ENCODE results near the gene TNS1.

The TNS1 gene

GRCh38 chr2:218031771-218032257 is 29.0 kb upstream of the TNS1 start:
- Histone ChIP-seq H3K27ac (no peak overlapping the region), H3K4me3 (ENCODE audit: low read depth in 1 of 2, low read length in 1 of 2) (no peak overlapping the region), H3K36me3 (no peaks in the 10 kb centered on the region), H3K27me3 (peaks cover 10% of the 10 kb centered on the region), H3K9me3 (no peaks in the 10 kb centered on the region), H3K4me1 (ENCODE audit: control insufficient read depth in 1 of 2, insufficient read depth in 1 of 2, low read depth in 1 of 2, low read length in 1 of 2) (peaks cover 17 to 19% of the 10 kb centered on the region in 2 experiments)
- no peak for TF ChIP-seq CTCF (IDR thresholded peaks at IDR 0.05)

- Histone ChIP-seq H3K9me3 (no peaks in the 10 kb centered on the region), H3K4me3 (ENCODE audit: low read depth in 1 of 2, low read length in 1 of 2) (no peak overlapping the region), H3K27me3 (peaks cover 10% of the 10 kb centered on the region), H3K36me3 (no peaks in the 10 kb centered on the region), H3K27ac (no peak overlapping the region), H3K4me1 (ENCODE audit: control insufficient read depth in 1 of 2, insufficient read depth in 1 of 2, low read depth in 1 of 2, low read length in 1 of 2) (peaks cover 17 to 19% of the 10 kb centered on the region in 2 experiments)
- no peak for TF ChIP-seq CTCF (IDR thresholded peaks at IDR 0.05)
Observed at GRCh38 chr2:218031261-218031660, 28.5 kb upstream of the TNS1 start.

- no peak for TF ChIP-seq CTCF (IDR thresholded peaks at IDR 0.05)
- H3K9me3 ChIP-seq = no peaks in the 10 kb centered on the region
- H3K36me3 ChIP-seq = no peaks in the 10 kb centered on the region
- H3K4me3 ChIP-seq (ENCODE audit: low read depth in 1 of 2, low read length in 1 of 2) = no peak overlapping the region
- H3K27me3 ChIP-seq = peaks cover 10% of the 10 kb centered on the region
- H3K27ac ChIP-seq = no peak overlapping the region
- peaks cover 17 to 19% of the 10 kb centered on the region in 2 experiments for H3K4me1 ChIP-seq (ENCODE audit: control insufficient read depth in 1 of 2, insufficient read depth in 1 of 2, low read depth in 1 of 2, low read length in 1 of 2)
Observed at GRCh38 chr2:218030409-218031195, 27.8 kb upstream of the TNS1 start.

- H3K9me3 ChIP-seq = no peaks in the 10 kb centered on the region
- no peak overlapping the region for H3K4me3 ChIP-seq (ENCODE audit: low read depth in 1 of 2, low read length in 1 of 2)
- H3K27me3 ChIP-seq = peaks cover 10% of the 10 kb centered on the region
- H3K36me3 ChIP-seq = no peaks in the 10 kb centered on the region
- peaks cover 11 to 14% of the 10 kb centered on the region in 2 experiments for H3K4me1 ChIP-seq (ENCODE audit: control insufficient read depth in 1 of 2, insufficient read depth in 1 of 2, low read depth in 1 of 2, low read length in 1 of 2)
- no peak overlapping the region for H3K27ac ChIP-seq
- TF ChIP-seq CTCF (IDR thresholded peaks at IDR 0.05) = no peak
Observed at GRCh38 chr2:218029366-218030360, 26.9 kb upstream of the TNS1 start.

- Histone ChIP-seq H3K9me3 (no peaks in the 10 kb centered on the region), H3K4me1 (ENCODE audit: control insufficient read depth in 1 of 2, insufficient read depth in 1 of 2, low read depth in 1 of 2, low read length in 1 of 2) (peaks cover 2 to 5% of the 10 kb centered on the region in 2 experiments), H3K36me3 (no peaks in the 10 kb centered on the region), H3K27me3 (peaks cover 4% of the 10 kb centered on the region), H3K4me3 (ENCODE audit: low read depth in 1 of 2, low read length in 1 of 2) (no peak overlapping the region), H3K27ac (no peak overlapping the region)
- TF ChIP-seq CTCF (IDR thresholded peaks at IDR 0.05) = no peak
Observed at GRCh38 chr2:218028562-218029348, 26.0 kb upstream of the TNS1 start.

Measured in neutrophil (primary cell).